ENCODE data around the gene PNPLA2. TPM values are rescaled to one million over a fixed set of nuclear protein-coding genes. Genes with fewer than 3 reads are reported as not detected.
A peak's percentile ranks its signal among the peaks of the same experiment; 100 is the strongest.

The PNPLA2 gene
- total RNA-seq, 1 experiment from 2014 or later, result 45.4 TPM

DNA sequence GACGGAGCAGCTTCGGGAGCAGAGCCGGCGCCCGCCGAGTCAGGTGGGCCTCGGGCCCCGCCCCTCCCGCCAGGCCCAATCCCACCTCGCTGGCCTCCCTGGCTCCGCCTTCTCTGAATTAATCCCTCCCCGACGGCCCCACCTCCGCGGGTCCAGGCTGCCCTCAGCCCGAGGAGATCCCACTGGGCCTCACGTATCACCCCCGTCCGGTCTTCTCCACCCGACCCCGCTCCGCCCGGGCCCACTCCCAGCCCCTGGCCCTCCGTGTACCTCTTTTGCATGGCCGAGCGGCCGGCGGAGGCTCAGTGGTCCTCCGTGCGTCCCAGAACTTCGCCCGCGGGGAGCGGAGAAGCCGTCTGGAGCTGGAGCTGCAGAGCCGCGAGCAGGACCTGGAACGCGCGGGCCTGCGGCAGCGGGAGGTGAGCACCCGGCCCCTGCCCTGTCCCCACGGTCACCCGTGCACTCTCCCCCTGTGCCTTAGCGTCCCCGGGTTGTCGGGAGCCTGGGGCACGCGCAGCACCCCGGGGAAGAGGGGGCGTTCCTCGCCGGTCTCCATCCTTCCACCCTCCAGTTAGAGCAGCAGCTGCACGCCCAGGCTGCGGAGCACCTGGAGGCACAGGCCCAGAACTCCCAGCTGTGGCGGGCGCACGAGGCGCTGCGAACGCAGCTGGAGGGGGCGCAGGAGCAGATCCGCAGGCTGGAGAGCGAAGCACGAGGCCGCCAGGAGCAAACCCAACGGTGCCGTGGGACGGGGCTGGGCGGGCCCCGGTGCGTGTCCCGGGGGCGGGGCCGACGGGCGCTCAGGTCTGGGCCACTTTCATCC lies 11.8 kb downstream of the PNPLA2 start:
- DNase-seq (ENCODE audit: low read depth), result no peak

DNA sequence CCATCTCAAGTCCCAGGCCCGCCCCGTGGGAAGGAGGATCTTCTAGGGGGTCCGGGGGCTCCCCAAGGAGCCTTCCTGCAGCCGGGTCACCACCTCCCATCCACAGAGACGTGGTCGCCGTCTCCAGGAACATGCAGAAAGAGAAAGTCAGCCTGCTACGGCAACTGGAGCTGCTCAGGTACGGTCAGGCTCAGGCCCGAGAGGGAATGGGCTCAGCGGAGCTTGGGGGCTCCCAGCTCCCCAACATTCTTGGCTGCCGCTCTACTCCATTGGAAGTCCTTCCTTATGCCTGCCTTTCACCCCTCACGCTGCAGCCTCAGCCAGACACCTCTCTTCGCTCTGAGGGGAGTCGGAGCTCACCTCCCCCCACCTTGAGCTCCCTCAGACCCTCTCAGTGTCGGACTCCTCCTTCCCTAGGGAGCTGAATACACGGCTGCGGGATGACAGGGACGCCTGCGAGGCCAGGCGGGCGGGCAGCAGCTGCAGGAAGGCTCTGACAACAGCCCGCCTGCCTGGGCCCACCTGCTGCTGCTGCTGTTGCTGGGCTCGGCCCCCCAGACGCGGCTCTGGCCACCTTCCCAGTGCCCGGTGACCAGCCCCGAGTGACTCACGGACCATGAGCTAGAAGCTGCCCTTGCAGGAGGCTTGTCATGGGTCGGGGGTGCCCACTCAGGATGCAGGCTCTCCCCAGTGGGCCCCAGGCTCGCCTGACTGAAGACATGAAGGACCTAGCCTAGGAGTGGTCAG lies 12.6 kb downstream of the PNPLA2 start:
- DNase-seq (ENCODE audit: low read depth), result peak; percentile 93

DNA sequence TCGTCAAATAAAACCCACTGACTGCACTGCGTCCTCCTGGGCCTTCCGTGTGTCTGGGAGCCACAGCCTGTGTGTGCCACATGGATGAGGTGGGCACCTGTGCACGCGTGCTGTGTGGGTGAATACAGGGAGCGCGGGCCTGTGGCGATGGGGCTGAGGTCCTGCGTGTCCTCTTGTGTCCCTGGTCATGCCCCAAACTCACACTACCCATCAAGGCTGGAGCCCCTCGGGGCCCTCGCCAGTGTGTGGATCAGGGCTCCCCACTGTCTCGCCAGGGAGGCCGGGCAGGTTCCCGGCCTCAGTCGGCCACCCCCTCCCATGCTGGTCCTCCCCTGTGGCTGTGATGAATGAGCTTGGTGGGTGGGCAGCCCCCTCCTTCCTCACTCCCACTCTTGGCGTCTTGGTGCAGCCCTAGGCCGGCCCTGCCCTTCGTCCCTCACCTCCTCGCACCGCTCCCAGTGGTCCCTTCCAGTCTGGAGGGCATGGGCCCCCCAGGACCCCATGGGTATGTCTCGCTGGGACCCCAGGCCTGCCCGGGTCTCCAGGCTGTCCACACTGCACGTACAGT lies 13.3 kb downstream of the PNPLA2 start:
- DNase-seq (ENCODE audit: low read depth), result no peak

DNA sequence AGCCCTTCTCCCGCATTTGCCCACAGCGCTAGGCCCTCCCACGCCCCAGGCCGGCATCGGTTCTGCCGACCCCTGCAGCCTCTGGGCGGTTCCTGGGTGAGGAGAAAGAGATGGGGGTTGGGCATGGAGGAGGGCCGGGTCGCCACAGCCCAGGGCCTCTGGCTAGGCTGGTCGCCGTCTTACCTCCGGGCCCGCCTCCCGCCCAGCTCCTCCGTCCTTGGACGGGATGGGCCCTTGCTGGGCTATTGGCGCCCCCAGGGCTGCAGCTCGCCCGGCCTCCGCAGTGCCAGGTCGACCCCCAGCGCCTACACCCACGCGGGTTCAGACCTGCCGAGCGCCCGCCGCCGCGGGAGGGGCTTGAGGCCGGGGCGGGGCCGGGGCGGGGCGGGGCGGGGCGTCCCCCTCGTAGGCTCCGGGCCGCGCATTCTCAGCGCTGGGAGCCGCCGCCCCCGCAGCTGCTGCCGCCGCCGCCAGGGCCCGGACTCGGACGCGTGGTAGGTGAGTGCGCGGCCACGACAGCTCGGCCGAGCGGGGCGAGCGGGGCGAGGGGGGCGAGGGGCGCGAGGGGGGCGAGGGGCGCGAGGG lies 13.9 kb downstream of the PNPLA2 start, which contains the start of gene CD151:
TSS of gene CD151 (plus strand) at position 424 of the 585 bp plus-strand sequence. CDS start 3,118 bp downstream, outside the sequence.
- DNase-seq (ENCODE audit: low read depth), result peak; percentile 70

DNA sequence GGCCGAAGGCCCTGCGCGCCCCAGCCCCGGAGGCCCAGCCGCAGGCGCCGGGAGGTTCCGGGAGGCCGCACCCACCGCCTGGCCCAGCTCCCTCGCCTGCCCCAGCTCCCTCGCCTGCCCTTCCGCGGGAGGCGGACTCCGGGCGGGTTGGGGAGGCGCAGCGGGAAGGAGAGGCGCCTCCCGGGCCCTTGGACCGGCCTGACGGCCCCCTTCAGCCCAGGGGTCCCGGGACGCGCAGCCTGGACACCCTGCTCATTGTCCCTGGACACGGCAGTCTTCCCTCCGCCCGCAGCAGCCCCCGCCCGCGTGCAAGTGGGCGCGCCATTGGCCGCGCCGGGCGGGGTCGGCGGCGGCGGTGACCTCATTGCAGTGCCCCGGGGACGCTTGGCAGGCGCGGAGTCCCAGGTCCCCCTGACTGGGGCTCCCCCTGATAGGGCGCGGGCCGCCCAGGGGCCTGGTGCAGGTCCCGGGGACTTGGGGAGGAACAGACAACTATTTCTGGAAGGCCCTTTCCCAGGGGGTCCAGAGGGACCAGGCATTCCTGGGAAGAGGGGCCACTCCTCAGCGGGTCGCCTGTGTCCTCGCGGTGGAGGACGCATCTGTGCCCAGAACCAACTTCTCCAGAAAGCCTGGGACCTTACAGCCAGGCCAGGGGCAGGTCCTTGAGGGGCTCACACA lies 14.5 kb downstream of the PNPLA2 start:
- no peak for DNase-seq (ENCODE audit: low read depth)

DNA sequence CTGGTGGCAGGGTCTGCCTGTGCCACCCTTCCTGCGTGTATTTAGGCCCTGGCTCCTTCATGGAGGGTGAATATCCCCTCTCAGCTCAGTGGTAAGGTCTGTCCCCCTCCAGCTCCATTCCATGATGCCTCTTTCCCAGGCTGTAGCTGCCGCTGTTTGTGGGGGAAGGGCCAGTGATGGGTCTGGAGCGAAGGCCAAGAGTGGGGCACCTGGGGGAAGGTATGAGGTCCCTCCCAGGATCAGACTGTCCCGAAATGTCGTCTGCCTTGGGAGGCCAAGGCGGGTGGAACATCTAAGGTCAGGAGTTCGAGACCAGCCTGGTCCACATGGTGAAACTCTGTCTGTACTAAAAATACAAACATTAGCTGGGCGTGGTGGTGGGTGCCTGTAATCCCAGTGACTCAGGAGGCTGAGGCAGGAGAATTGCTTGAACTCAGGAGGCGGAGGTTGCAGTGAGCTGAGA lies 15.2 kb downstream of the PNPLA2 start:
- DNase-seq (ENCODE audit: low read depth), result peak; percentile 48

DNA sequence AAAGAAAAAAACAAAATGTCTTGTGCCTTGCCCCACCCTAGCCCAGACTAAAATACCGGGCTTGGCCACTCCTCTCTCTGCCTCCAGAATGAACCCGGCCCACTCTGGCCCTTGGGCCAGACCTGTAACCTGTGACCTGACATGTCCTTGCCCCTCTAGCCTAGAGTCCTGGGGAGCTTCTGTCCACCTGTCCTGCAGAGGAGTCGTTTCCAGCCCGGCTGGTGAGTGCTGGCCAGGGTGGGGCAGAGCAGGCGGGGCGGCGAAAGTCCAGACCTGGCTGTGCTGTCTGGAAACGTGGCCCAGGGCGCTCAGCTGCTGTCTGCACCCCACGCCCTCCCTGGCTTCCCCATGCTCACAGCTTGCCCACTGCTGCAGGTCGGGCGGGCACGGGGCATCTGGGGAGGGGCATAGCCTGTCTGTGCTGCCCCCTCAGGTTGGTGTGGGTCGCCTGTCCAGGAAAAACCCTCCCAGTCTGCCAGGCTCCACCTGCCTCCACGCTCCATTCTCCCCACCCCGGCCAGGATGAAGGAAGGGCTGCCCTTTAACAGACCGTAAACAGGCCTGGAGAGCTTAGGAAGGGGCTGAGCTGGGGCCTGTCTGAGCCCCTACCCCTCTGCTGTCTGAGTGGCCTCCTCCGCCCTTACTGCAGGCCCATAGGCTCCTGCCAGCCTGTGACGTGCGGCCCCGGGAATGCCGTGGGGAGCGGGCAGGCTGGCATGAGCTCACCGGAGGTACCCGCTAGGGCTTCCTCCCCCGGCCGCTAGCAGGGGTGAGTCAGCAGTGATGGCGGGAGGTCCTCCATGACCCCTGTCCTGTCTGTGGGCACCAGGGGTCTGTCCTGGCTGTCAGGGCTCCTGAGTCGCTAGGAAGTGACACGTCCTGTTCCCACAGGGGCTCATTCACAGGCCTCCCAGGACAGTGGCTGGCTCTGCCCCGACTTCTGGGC lies 15.9 kb downstream of the PNPLA2 start:
- DNase-seq (ENCODE audit: low read depth), result peak; percentile 92

DNA sequence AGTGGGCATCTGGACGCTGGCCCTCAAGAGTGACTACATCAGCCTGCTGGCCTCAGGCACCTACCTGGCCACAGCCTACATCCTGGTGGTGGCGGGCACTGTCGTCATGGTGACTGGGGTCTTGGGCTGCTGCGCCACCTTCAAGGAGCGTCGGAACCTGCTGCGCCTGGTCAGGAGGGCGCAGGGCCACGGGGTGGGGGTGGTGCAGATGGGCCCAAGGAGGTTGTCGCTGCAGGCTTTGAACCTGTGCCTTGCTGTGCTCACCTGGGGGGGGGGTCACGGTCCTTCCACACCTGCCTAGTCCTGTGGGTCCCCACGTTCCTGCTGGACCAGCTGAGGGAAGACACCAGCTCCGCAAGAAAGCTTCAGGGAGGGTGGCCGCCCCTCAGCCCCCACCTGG lies 17.6 kb downstream of the PNPLA2 start:
- no peak for DNase-seq (ENCODE audit: low read depth)

DNA sequence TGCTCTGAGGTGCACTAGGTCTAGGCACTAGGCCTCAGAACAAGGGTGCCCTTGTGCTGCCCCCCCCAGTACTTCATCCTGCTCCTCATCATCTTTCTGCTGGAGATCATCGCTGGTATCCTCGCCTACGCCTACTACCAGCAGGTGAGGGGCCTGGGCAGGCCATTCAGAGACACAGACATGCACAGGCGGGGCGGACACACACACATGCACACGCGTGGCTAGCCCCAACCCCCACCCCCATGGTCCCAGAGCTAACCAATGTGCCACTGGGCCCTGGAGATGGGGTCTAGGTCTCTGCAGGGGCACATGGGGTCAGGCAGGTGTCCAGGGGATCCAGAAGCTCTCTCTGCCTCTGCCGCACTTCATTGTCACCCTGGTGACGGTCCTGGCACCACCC lies 18.0 kb downstream of the PNPLA2 start:
- DNase-seq (ENCODE audit: low read depth), result no peak

DNA sequence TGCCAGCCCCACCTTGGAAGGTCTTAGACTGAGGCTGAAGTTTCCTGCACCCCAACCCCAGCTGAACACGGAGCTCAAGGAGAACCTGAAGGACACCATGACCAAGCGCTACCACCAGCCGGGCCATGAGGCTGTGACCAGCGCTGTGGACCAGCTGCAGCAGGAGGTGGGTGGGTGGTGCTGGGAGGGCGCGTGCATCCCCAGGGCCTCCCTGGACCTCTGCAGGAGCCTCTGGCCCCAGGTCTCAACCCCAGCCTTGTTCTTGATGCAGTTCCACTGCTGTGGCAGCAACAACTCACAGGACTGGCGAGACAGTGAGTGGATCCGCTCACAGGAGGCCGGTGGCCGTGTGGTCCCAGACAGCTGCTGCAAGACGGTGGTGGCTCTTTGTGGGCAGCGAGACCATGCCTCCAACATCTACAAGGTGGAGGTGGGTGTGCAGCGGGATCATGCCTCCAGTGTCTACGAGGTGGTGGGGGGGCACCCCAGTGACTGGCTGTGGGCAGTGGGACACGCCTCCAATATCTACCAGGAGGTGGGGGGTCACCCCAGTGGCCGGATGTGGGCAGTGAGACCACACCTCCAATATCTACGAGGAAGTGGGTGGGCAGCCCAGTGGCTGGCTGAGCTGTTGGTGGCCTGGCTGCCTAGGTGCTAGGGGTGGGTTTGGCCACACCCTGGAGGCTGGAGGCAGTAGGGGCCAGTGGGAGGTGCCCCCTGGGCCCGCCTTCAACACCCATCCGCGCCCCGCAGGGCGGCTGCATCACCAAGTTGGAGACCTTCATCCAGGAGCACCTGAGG lies 18.7 kb downstream of the PNPLA2 start:
- no peak for DNase-seq (ENCODE audit: low read depth)

DNA sequence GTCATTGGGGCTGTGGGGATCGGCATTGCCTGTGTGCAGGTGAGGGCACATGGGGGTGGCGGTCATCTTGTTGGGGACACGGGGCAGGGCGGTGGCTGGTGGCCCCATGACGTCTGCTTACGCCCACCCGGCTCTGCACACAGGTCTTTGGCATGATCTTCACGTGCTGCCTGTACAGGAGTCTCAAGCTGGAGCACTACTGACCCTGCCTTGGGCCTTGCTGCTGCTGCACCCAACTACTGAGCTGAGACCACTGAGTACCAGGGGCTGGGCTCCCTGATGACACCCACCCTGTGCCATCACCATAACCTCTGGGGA lies 19.2 kb downstream of the PNPLA2 start:
- no peak for DNase-seq (ENCODE audit: low read depth)

DNA sequence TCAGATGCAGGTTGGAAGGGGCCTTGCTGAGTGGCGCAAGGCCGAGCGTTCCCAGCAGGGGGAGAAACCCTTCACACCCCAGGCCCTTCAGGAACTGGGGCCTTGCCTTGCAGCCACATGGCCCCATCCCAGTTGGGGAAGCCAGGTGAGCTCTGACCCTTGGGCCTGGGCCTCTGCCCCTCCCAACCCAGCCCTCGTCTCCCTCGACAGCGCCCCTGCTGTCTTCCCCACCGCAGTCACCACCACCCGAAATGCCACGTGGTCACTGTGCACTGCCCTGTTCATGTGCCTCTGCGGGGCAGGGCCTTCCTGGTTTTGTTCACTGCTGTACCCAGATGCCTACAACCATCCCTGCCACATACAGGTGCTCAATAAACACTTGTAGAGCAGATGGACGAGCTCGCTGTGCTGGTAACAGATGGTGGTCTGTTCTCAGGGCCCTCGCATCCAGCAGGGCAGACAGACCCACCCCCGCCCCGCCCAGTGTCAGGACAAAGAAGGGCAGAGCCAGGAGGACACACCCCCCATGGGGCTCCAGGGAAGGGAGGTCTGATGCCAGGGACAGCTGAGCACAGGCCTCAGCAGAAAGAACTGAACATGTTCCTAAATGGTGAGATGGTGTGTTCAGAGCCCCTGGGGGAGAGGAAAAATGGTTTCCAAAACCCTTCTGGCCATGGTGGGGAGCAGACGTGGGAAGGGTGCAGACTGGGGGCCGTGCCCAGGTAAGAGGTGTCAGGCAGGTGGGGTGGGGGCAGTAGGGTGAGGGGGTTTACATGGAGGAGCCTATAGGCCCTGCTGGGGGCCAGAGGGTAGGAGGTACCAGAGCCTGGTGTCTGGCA lies 19.9 kb downstream of the PNPLA2 start:
- DNase-seq (ENCODE audit: low read depth), result peak; percentile 76

DNA sequence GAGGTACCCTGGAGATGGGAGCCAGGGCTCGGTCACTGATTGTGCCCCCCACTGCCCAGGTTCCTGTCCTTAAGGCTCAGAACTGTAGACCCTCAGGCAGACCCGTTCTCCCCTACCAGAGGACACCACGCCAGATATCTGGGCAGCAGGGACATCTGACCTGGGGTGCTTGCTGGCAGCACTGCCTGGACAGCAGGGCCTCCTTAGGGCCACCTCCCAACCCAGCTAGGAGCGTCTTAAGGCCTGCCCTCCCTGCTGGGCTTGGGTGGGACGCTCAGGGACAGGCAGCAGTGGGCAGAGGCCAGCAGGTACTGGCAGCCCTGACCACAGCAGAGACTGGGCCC lies 20.5 kb downstream of the PNPLA2 start:
- DNase-seq (ENCODE audit: low read depth), result no peak

DNA sequence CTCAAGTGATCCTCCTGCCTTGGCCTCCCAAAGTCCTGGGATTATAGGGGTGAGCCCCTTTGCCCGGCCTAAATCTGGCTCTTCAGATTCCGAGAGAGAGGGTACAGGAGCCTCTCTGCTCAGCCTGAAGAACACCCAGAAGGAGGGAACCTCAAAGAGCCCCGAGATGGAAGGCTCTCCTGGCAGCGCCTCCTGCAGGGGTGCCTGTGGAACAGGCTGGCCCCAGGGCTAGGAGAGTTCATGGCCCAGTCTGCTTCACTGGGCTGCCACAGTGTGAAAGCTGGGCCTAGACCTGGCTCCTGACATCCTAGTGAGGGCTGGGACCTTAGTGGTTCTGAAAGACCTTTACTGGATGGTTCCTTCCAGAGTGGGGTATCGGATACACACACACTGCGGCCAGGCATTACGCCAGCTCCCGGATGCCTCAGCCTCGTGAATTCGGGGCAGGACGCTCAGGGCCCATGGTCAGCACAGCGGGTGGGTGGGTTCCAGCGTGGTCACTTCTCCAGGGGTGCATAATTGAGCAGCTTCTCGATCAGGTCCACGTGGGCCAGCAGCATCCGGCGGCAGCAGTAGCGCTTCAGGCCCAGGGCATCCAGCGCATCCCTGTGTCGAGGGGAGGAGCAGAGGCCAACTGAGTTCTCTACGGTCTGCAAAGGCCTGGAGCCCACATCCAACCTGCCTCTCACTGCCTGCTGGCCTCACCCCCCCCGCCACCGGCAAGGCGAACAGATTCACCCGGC lies 21.3 kb downstream of the PNPLA2 start:
- peak; percentile 55 for DNase-seq (ENCODE audit: low read depth)

DNA sequence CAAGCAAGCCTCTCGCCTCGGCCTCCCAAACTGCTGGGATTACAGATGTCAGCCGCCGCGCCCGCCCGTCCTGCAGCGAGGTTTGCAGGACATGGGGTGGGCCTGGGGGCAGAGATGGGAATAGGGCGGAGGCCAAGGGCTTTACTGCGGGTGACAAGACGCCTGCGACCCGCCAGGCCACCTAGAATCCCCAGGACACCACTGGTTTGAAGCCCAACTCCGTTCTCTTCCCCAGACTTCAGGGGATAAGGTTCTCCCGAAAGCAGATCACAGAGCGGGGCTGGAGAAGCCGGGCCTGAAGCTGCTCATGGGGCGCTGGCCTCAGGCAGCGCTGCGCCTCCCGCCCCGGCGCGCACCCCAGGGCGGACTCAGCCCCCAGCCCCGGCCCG lies 23.3 kb downstream of the PNPLA2 start:
- DNase-seq (ENCODE audit: low read depth), result no peak

DNA sequence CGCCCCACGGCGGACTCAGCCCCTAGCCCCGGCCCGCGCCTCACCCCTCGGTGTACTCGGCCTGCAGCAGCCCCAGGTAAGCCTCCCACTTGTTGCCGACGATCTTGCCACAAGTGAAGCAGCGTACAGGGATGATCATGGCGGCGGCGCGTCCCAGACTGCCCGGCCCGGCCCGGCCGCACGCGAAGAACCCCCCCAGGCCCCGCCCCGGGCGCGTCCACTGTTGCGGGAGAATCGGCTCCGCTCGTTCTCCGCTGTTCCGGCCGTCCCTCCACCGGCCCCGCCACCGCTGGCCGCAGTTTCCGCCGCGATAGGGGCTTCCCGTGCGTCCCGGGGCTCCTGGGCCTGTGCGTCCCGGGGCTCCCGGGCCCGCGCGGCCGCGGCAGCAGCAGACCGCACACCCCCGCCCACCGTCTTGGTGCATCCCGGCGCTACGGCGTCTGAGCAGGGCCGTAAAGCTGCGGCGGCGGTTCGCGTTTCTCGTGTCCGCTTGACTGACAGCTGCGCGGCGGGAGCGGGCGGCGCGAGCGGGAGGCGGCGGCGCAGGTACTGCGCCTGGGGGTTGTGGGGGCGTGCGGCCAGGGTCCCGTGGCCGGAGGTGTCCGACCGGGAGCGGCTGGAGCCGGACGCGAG lies 23.8 kb downstream of the PNPLA2 start, which contains the start of the genes POLR2L and TSPAN4:
TSS of gene POLR2L (minus strand) at position 160 of the 633 bp plus-strand sequence. CDS start at position 139, 21 bp downstream.
TSS of gene TSPAN4 (plus strand) at position 483 of the 633 bp plus-strand sequence. CDS start 7,453 bp downstream, outside the sequence.
- peak; percentile 86 for DNase-seq (ENCODE audit: low read depth)

DNA sequence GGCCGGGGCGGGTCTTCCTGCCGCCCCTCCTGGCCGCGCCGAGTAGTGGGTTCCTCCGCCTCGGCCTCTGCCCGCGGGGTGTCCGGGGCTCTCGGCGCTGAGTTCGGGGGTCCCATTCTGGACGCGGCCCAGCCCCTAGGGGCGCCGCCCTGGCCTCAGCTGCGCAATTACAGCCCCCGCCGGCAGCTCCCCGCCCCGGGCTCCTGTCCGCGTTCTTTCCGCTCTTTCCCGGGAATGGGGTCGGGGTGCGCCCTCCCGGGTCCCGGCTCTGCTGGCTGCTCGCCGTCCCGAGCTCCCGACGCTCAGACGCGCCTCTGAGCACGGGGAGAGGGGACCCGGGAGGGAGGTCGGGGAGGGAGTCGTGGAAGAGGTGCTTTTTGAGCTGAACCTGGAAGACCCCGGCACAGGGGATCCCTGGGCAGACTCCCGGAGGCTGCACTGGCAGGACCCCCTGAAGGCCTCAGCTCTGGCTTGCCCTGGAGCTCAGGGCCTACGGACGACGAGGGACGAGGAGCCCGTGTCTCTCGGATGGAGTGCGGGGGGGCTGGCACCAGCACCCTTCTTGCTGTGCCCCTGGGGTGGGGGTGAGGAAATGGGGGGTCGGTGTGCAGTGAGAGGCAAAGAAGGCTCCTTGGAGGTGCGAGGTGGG lies 24.5 kb downstream of the PNPLA2 start:
- no peak for DNase-seq (ENCODE audit: low read depth)

All from LHCN-M2 (cell line).